ENCODE results near the gene PATE2.

PATE2 gene

GRCh38 chr11:125784678-125785077 is 6.0 kb upstream of the PATE2 start:
- H3K9me3 ChIP-seq (ENCODE audit: insufficient read depth, low read length): no peaks in the 10 kb centered on the region
- DNase-seq (ENCODE audit: low read depth, low spot score): no peak
- no peaks in the 10 kb centered on the region for H3K4me1 ChIP-seq (ENCODE audit: insufficient read depth, insufficient read length)
- no peaks in the 10 kb centered on the region for H3K36me3 ChIP-seq (ENCODE audit: insufficient read depth, insufficient read length, low read length)
- no peaks in the 10 kb centered on the region for H3K27me3 ChIP-seq (ENCODE audit: insufficient read depth, insufficient read length)
- H3K4me3 ChIP-seq (ENCODE audit: insufficient read length, low read depth): no peak overlapping the region
- H3K9ac ChIP-seq (ENCODE audit: insufficient read length, low read depth): no peak overlapping the region
- TF ChIP-seq SUZ12 (IDR thresholded peaks at IDR 0.05; ENCODE audit: extremely low read depth, insufficient read depth, insufficient read length) (no peak), YY1 (IDR thresholded peaks at IDR 0.05; ENCODE audit: insufficient read depth, insufficient read length) (no peak), ZNF274 (IDR thresholded peaks at IDR 0.05; ENCODE audit: low read depth, low read length) (no peak)

DNA sequence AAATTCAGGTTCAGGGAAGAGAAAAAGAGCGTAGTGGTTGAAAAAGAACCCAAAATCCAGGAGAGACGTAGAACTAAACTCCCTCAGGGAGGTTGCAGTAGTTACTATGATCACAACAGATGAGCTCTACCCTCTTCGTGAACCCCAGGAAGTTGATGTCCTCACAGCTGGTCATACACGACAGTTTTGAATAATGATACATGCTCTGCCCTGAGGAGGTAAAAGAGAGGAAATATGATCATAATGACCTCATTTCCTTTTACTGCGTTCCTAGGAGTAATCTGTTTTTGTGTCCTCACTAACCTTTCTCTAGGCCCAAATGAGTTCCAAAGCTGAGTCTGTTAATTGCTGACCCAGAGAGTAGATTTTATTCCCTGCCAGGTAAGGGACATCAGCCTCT is 1.3 kb downstream of the PATE2 start:
- DNase-seq (ENCODE audit: low read depth, low spot score): no peak

DNA sequence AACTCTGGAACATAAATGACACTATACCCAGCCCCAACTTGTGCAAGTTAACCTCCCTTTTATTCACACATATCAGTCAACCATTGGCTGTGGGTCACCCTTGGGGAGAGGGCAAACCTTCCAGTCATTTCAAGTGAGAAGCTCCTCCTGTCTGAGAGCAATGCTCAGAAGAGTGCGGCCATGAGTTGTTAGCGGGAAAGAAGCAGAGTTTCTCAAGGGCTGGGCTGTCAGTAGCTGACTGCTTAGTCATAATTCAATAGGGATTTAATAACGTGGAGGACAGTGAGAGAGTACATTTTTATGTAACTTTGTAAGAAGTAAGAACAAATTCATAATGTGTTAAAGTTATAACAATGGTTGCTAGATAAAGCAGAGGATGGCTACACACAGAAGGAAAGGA is 5.1 kb downstream of the PATE2 start:
- TF ChIP-seq SUZ12 (IDR thresholded peaks at IDR 0.05; ENCODE audit: extremely low read depth, insufficient read depth, insufficient read length): no peak
- no peak for TF ChIP-seq ZNF274 (IDR thresholded peaks at IDR 0.05; ENCODE audit: low read depth, low read length)
- no peak for TF ChIP-seq YY1 (IDR thresholded peaks at IDR 0.05; ENCODE audit: insufficient read depth, insufficient read length)
- H3K9ac ChIP-seq (ENCODE audit: insufficient read length, low read depth): no peak overlapping the region
- DNase-seq (ENCODE audit: low read depth, low spot score): no peak
- no peaks in the 10 kb centered on the region for H3K4me1 ChIP-seq (ENCODE audit: insufficient read depth, insufficient read length)
- no peaks in the 10 kb centered on the region for H3K36me3 ChIP-seq (ENCODE audit: insufficient read depth, insufficient read length, low read length)
- H3K27me3 ChIP-seq (ENCODE audit: insufficient read depth, insufficient read length): no peaks in the 10 kb centered on the region
- H3K4me3 ChIP-seq (ENCODE audit: insufficient read length, low read depth): no peak overlapping the region
- H3K9me3 ChIP-seq (ENCODE audit: insufficient read depth, low read length): no peaks in the 10 kb centered on the region

More for the DNA sequence above, 1.3 kb downstream of the PATE2 start:
- Histone ChIP-seq H3K27me3 (ENCODE audit: insufficient read depth, insufficient read length) (no peaks in the 10 kb centered on the region), H3K9me3 (ENCODE audit: insufficient read depth, low read length) (no peaks in the 10 kb centered on the region), H3K4me1 (ENCODE audit: insufficient read depth, insufficient read length) (no peaks in the 10 kb centered on the region), H3K9ac (ENCODE audit: insufficient read length, low read depth) (no peak overlapping the region), H3K4me3 (ENCODE audit: insufficient read length, low read depth) (no peak overlapping the region), H3K36me3 (ENCODE audit: insufficient read depth, insufficient read length, low read length) (no peaks in the 10 kb centered on the region)
- TF ChIP-seq ZNF274 (IDR thresholded peaks at IDR 0.05; ENCODE audit: low read depth, low read length): no peak
- TF ChIP-seq YY1 (IDR thresholded peaks at IDR 0.05; ENCODE audit: insufficient read depth, insufficient read length): no peak
- TF ChIP-seq SUZ12 (IDR thresholded peaks at IDR 0.05; ENCODE audit: extremely low read depth, insufficient read depth, insufficient read length): no peak

GRCh38 chr11:125772834-125773505 is 5.7 kb downstream of the PATE2 start:
- Histone ChIP-seq H3K27me3 (ENCODE audit: insufficient read depth, insufficient read length) (no peaks in the 10 kb centered on the region), H3K9me3 (ENCODE audit: insufficient read depth, low read length) (no peaks in the 10 kb centered on the region), H3K9ac (ENCODE audit: insufficient read length, low read depth) (no peak overlapping the region), H3K4me1 (ENCODE audit: insufficient read depth, insufficient read length) (no peaks in the 10 kb centered on the region), H3K36me3 (ENCODE audit: insufficient read depth, insufficient read length, low read length) (no peaks in the 10 kb centered on the region), H3K4me3 (ENCODE audit: insufficient read length, low read depth) (no peak overlapping the region)
- no peak for TF ChIP-seq ZNF274 (IDR thresholded peaks at IDR 0.05; ENCODE audit: low read depth, low read length)
- no peak for TF ChIP-seq SUZ12 (IDR thresholded peaks at IDR 0.05; ENCODE audit: extremely low read depth, insufficient read depth, insufficient read length)
- no peak for TF ChIP-seq YY1 (IDR thresholded peaks at IDR 0.05; ENCODE audit: insufficient read depth, insufficient read length)
- no peak for DNase-seq (ENCODE audit: low read depth, low spot score)

- H3K27me3 ChIP-seq (ENCODE audit: insufficient read depth, insufficient read length): no peaks in the 10 kb centered on the region
- no peak for TF ChIP-seq SUZ12 (IDR thresholded peaks at IDR 0.05; ENCODE audit: extremely low read depth, insufficient read depth, insufficient read length)
- TF ChIP-seq ZNF274 (IDR thresholded peaks at IDR 0.05; ENCODE audit: low read depth, low read length): no peak
- no peak for TF ChIP-seq YY1 (IDR thresholded peaks at IDR 0.05; ENCODE audit: insufficient read depth, insufficient read length)
- no peaks in the 10 kb centered on the region for H3K36me3 ChIP-seq (ENCODE audit: insufficient read depth, insufficient read length, low read length)
- H3K9ac ChIP-seq (ENCODE audit: insufficient read length, low read depth): no peak overlapping the region
- no peak for DNase-seq (ENCODE audit: low read depth, low spot score)
- H3K4me1 ChIP-seq (ENCODE audit: insufficient read depth, insufficient read length): no peaks in the 10 kb centered on the region
- H3K9me3 ChIP-seq (ENCODE audit: insufficient read depth, low read length): no peaks in the 10 kb centered on the region
- H3K4me3 ChIP-seq (ENCODE audit: insufficient read length, low read depth): no peak overlapping the region
Measured at GRCh38 chr11:125770583-125770982, 8.0 kb downstream of the PATE2 start.

DNA sequence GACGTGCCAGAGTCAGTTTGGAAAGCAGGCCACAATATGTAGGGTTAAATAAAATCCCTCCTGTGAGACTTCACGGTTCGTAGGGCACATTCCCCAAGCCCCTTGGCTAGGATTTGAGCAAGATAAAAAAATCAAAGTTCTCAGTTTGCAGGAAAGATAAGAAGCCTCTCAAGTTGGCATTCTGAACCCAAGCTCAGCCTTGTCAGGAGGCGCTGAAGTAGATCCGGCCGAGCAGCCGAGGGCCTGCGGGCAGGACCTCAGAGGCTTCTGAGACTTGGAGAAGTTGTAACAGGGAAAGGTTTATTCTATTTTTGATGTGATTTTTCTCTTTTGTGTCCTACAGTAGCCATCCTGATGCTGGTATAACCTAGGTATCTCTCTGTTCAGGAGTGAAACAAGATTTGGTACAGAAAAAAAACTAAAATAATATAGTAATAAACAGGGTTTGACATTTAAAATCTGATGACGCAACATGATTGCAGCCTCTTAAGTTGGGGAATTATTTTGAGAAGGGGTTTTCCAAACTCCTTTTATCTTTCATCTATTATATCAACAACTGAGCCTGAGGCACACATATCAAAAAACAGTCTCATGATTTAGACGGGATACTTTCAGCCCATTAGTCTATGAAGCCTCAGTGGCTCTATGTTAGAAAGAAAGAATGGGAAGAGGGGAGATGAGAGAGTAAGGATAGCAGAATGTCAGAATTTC is 10.1 kb downstream of the PATE2 start:
- H3K27me3 ChIP-seq (ENCODE audit: insufficient read depth, insufficient read length): no peaks in the 10 kb centered on the region
- no peaks in the 10 kb centered on the region for H3K4me1 ChIP-seq (ENCODE audit: insufficient read depth, insufficient read length)
- H3K9ac ChIP-seq (ENCODE audit: insufficient read length, low read depth): no peak overlapping the region
- H3K4me3 ChIP-seq (ENCODE audit: insufficient read length, low read depth): no peak overlapping the region
- TF ChIP-seq ZNF274 (IDR thresholded peaks at IDR 0.05; ENCODE audit: low read depth, low read length): no peak
- no peak for TF ChIP-seq YY1 (IDR thresholded peaks at IDR 0.05; ENCODE audit: insufficient read depth, insufficient read length)
- no peak for TF ChIP-seq SUZ12 (IDR thresholded peaks at IDR 0.05; ENCODE audit: extremely low read depth, insufficient read depth, insufficient read length)
- H3K9me3 ChIP-seq (ENCODE audit: insufficient read depth, low read length): no peaks in the 10 kb centered on the region
- DNase-seq (ENCODE audit: low read depth, low spot score): no peak
- H3K36me3 ChIP-seq (ENCODE audit: insufficient read depth, insufficient read length, low read length): no peaks in the 10 kb centered on the region

DNA sequence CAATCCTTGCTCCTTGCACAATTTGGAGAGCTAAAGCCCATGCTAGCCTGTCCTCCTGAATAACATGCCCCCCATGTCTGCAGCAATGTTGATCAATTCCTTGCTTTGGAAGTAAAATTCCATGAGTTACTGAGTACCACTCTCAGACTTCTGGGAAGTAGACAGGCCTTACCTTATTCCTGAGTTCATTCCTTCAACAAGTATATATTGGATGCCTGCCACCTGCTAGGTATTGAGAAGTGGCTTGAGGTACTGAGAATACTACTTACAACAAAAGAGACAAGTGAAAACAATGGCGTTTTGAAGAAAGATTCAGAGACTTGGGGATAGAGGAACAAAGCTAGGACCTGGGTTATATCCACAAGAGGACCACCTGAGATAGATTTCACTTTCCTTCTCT is 12.4 kb downstream of the PATE2 start:
- H3K4me3 ChIP-seq (ENCODE audit: insufficient read length, low read depth): no peak overlapping the region
- H3K4me1 ChIP-seq (ENCODE audit: insufficient read depth, insufficient read length): no peaks in the 10 kb centered on the region
- H3K27me3 ChIP-seq (ENCODE audit: insufficient read depth, insufficient read length): no peaks in the 10 kb centered on the region
- H3K9me3 ChIP-seq (ENCODE audit: insufficient read depth, low read length): no peaks in the 10 kb centered on the region
- H3K9ac ChIP-seq (ENCODE audit: insufficient read length, low read depth): no peak overlapping the region
- no peak for DNase-seq (ENCODE audit: low read depth, low spot score)
- no peaks in the 10 kb centered on the region for H3K36me3 ChIP-seq (ENCODE audit: insufficient read depth, insufficient read length, low read length)
- no peak for TF ChIP-seq SUZ12 (IDR thresholded peaks at IDR 0.05; ENCODE audit: extremely low read depth, insufficient read depth, insufficient read length)
- TF ChIP-seq YY1 (IDR thresholded peaks at IDR 0.05; ENCODE audit: insufficient read depth, insufficient read length): no peak
